H1 (cell line): ENCODE data around the gene ABI3BP. TPM values are rescaled to one million over a fixed set of nuclear protein-coding genes. Genes with fewer than 3 reads are reported as not detected.

Source experiments
- BRCA1 ChIP-seq: IDR thresholded peaks from 2 replicates; pipeline ENCODE4 v1.6.1; 2012; ENCODE audit warnings: low read depth, low read length, improper control_type of control experiment
- CBX8 ChIP-seq: fragments of 300-800, 300-1000 bp; sonication (generic); IDR thresholded peaks from 2 replicates; pipeline ENCODE4 v1.7.1; 2016; ENCODE audit warnings: low read depth, low read length, borderline replicate concordance
- CEBPB ChIP-seq: IDR thresholded peaks from 2 replicates; pipeline ENCODE4 v1.6.1; 2012; ENCODE audit warnings: low read depth, low read length
- CHD2 ChIP-seq: IDR thresholded peaks from 2 replicates; pipeline ENCODE4 v1.6.1; 2012; ENCODE audit warnings: low read length, improper control_type of control experiment
- CTBP2 ChIP-seq: IDR thresholded peaks from 2 replicates; pipeline ENCODE4 v1.7.0; 2011; ENCODE audit warnings: borderline replicate concordance, mild to moderate bottlenecking, moderate library complexity, mixed read lengths, low read length; ENCODE audit not compliant: insufficient read depth, insufficient read length
- KDM4A ChIP-seq: IDR thresholded peaks from one replicate; pipeline ENCODE4 v1.7.1; 2012; ENCODE audit warnings: low read depth, mild to moderate bottlenecking, moderate library complexity, low read length, inconsistent platforms; ENCODE audit not compliant: severe bottlenecking
- KDM5A ChIP-seq: fragments of 200-600 bp; IDR thresholded peaks from 2 replicates; pipeline ENCODE4 v1.7.1; 2012; ENCODE audit warnings: mild to moderate bottlenecking, low read length, inconsistent platforms, mixed read lengths
- TAF1 ChIP-seq: IDR thresholded peaks from 2 replicates; pipeline ENCODE4 v1.6.1; 2011; ENCODE audit warnings: mild to moderate bottlenecking, low read depth, low read length
- polyA plus RNA-seq, 7 experiments: library from polyadenylated mRNA; depleted of rRNA in 3 of 7; stranded (reverse) in 5 of 7; unstranded in 2 of 7; fragments of >200 nt in 5 of 7; fragments of 200-250 nt in 2 of 7; gene quantifications; 1 replicate in 5 of 7; 2 replicates in 1 of 7; 4 replicates in 1 of 7; pipeline versions ENCODE4 v1.2.1 to v1.2.3, GENCODE V29; 2011 to 2013; ENCODE audit warnings: missing spikeins in 2 of 7, mixed read lengths in 2 of 7
- total RNA-seq: library from RNA; stranded (reverse); fragmentation: NEBNext Ultra II Directional; extraction: Animal tissue kit (Norgen Biotek cat#: 25700); gene quantifications from 2 replicates; pipeline ENCODE4 v1.2.1, GENCODE V29; 2021
- TF ChIP-seq, protein P1 (sequence below): fragments of 300-600 bp; sonication (generic); IDR thresholded peaks from 2 replicates; pipeline ENCODE4 v1.7.1; 2012; ENCODE audit warnings: low read length, moderate library complexity, mild to moderate bottlenecking, inconsistent platforms; ENCODE audit not compliant: insufficient replicate concordance
- TF ChIP-seq, protein P2 (sequence below): IDR thresholded peaks from 2 replicates; pipeline ENCODE4 v1.6.1; 2011; ENCODE audit warnings: low read length, improper control_type of control experiment

Gene ABI3BP
- total and polyA plus RNA-seq, 2 of the 8 experiments (the other 6 are each of a cell fraction or from before 2014, with no cell fraction given), result 0.08 to 0.32 TPM

DNA sequence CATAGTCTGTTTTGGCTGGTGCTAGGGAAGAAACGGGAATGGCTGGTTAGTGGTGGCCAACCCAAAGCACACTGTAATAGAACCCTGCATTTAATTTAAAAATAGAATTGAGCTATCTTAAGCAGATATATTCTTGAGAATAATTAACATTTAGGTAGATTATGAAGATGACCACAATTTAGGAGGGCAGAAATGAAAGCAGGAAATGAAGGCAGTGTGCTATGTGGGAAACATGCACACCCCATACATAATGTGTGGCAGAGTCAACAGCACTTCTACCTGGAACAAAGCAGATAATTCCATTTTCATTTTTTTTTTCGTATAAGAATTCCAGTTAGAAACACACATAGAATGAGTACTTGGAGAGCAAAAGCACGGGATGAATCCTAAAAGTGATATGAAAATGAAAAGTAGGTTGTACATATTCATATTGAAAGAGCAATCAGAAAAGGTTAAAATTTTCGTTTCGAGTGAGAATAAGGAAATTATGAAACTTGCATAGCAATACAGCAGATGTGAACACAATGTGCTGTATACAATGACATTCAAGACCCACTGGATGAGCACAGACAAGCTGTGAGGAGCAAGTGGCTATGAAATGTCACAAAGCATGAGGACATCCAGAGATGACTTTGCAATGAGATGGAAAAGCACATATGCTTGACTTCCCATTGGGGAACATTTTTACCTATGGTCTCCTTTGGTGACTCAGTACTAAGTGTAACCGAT is 181.3 kb downstream of the ABI3BP start (continued):
- TF ChIP-seq, protein P1, sequence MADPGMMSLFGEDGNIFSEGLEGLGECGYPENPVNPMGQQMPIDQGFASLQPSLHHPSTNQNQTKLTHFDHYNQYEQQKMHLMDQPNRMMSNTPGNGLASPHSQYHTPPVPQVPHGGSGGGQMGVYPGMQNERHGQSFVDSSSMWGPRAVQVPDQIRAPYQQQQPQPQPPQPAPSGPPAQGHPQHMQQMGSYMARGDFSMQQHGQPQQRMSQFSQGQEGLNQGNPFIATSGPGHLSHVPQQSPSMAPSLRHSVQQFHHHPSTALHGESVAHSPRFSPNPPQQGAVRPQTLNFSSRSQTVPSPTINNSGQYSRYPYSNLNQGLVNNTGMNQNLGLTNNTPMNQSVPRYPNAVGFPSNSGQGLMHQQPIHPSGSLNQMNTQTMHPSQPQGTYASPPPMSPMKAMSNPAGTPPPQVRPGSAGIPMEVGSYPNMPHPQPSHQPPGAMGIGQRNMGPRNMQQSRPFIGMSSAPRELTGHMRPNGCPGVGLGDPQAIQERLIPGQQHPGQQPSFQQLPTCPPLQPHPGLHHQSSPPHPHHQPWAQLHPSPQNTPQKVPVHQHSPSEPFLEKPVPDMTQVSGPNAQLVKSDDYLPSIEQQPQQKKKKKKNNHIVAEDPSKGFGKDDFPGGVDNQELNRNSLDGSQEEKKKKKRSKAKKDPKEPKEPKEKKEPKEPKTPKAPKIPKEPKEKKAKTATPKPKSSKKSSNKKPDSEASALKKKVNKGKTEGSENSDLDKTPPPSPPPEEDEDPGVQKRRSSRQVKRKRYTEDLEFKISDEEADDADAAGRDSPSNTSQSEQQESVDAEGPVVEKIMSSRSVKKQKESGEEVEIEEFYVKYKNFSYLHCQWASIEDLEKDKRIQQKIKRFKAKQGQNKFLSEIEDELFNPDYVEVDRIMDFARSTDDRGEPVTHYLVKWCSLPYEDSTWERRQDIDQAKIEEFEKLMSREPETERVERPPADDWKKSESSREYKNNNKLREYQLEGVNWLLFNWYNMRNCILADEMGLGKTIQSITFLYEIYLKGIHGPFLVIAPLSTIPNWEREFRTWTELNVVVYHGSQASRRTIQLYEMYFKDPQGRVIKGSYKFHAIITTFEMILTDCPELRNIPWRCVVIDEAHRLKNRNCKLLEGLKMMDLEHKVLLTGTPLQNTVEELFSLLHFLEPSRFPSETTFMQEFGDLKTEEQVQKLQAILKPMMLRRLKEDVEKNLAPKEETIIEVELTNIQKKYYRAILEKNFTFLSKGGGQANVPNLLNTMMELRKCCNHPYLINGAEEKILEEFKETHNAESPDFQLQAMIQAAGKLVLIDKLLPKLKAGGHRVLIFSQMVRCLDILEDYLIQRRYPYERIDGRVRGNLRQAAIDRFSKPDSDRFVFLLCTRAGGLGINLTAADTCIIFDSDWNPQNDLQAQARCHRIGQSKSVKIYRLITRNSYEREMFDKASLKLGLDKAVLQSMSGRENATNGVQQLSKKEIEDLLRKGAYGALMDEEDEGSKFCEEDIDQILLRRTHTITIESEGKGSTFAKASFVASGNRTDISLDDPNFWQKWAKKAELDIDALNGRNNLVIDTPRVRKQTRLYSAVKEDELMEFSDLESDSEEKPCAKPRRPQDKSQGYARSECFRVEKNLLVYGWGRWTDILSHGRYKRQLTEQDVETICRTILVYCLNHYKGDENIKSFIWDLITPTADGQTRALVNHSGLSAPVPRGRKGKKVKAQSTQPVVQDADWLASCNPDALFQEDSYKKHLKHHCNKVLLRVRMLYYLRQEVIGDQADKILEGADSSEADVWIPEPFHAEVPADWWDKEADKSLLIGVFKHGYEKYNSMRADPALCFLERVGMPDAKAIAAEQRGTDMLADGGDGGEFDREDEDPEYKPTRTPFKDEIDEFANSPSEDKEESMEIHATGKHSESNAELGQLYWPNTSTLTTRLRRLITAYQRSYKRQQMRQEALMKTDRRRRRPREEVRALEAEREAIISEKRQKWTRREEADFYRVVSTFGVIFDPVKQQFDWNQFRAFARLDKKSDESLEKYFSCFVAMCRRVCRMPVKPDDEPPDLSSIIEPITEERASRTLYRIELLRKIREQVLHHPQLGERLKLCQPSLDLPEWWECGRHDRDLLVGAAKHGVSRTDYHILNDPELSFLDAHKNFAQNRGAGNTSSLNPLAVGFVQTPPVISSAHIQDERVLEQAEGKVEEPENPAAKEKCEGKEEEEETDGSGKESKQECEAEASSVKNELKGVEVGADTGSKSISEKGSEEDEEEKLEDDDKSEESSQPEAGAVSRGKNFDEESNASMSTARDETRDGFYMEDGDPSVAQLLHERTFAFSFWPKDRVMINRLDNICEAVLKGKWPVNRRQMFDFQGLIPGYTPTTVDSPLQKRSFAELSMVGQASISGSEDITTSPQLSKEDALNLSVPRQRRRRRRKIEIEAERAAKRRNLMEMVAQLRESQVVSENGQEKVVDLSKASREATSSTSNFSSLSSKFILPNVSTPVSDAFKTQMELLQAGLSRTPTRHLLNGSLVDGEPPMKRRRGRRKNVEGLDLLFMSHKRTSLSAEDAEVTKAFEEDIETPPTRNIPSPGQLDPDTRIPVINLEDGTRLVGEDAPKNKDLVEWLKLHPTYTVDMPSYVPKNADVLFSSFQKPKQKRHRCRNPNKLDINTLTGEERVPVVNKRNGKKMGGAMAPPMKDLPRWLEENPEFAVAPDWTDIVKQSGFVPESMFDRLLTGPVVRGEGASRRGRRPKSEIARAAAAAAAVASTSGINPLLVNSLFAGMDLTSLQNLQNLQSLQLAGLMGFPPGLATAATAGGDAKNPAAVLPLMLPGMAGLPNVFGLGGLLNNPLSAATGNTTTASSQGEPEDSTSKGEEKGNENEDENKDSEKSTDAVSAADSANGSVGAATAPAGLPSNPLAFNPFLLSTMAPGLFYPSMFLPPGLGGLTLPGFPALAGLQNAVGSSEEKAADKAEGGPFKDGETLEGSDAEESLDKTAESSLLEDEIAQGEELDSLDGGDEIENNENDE, result no peak
- TF ChIP-seq KDM4A (no peak), TAF1 (no peak), CEBPB (no peak), KDM5A (no peak), CBX8 (no peak), BRCA1 (no peak), CTBP2 (no peak), CHD2 (no peak)
- TF ChIP-seq, protein P2, sequence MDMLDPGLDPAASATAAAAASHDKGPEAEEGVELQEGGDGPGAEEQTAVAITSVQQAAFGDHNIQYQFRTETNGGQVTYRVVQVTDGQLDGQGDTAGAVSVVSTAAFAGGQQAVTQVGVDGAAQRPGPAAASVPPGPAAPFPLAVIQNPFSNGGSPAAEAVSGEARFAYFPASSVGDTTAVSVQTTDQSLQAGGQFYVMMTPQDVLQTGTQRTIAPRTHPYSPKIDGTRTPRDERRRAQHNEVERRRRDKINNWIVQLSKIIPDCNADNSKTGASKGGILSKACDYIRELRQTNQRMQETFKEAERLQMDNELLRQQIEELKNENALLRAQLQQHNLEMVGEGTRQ, result no peak
